AG04450 (cell line): ENCODE measurements around the gene FER1L5. TPM values are rescaled to one million over a fixed set of nuclear protein-coding genes. Genes with fewer than 3 reads are reported as not detected.

ENCODE experiments used
- CTCF ChIA-PET: fragments of 300-600, 350-600 bp; formaldehyde crosslinking; extraction: SDS; loops from one replicate; lab custom pipeline; 2022; ENCODE audit warnings: antibody characterized with exemption, inconsistent platforms; lab: Charles Lee
- POLR2A ChIA-PET: fragments of 350-600 bp; formaldehyde crosslinking; extraction: SDS; loops from one replicate; lab custom pipeline; 2021; ENCODE audit warnings: antibody characterized with exemption, inconsistent platforms; lab: Yijun Ruan, JAX
- DNase-seq: peaks from one replicate; pipeline ENCODE4 v3.0.0-alpha.2; 2011; ENCODE audit warnings: low read depth, low spot score
- H3K27ac ChIP-seq: one replicate; pipeline ENCODE4 v1.5.1; 2012; ENCODE audit warnings: low read depth, low read length, control low read depth
- H3K27me3 ChIP-seq: one replicate; pipeline ENCODE4 v1.6.0; 2012; ENCODE audit warnings: low read length; ENCODE audit not compliant: control insufficient read depth, insufficient read depth
- H3K4me3 ChIP-seq: 2 replicates; pipeline ENCODE4 v1.5.1; 2011; ENCODE audit warnings: mild to moderate bottlenecking, low read depth, low read length, control low read depth
- H3K9me3 ChIP-seq: 2 replicates; pipeline ENCODE4 v1.5.1; 2012; ENCODE audit warnings: low read length; ENCODE audit not compliant: control insufficient read depth, insufficient read depth
- CTCF ChIP-seq: IDR thresholded peaks from 2 replicates; pipeline ENCODE4 v1.5.1; 2011; ENCODE audit warnings: low read depth, low read length, control low read depth, inconsistent platforms
- polyA plus RNA-seq: library from polyadenylated mRNA; depleted of rRNA; stranded (reverse); fragments of >200 nt; gene quantifications from 2 replicates; pipeline ENCODE4 v1.2.3, GENCODE V29; 2011; rRNA removed

The FER1L5 gene
- polyA plus RNA-seq, 1 experiment: 0.17 TPM

- no peak for DNase-seq
- H3K27ac ChIP-seq: no peak overlapping the region
These were observed 104.6 kb downstream of the FER1L5 start for GRCh38 chr2:96747061-96747617.

GRCh38 chr2:96751800-96752199 is 109.2 kb downstream of the FER1L5 start:
- H3K4me3 ChIP-seq: no peak overlapping the region
- POLR2A ChIA-PET: no interaction called here
- no peak for TF ChIP-seq CTCF
- H3K27ac ChIP-seq: no peak overlapping the region
- no peaks in the 10 kb centered on the region for H3K9me3 ChIP-seq
- CTCF ChIA-PET: interaction anchor here (0.7 kb wide), 1 partner anchor 15 kb away, joined by 4 read pairs; no protein-coding TSS in a partner anchor
- DNase-seq: no peak
- peaks cover 4% of the 10 kb centered on the region for H3K27me3 ChIP-seq

More at GRCh38 chr2:96747061-96747617, 104.6 kb downstream of the FER1L5 start:
- TF ChIP-seq CTCF: no peak
- H3K9me3 ChIP-seq: no peaks in the 10 kb centered on the region
- H3K4me3 ChIP-seq: no peak overlapping the region
- ChIA-PET POLR2A (interaction anchor here (0.6 kb wide), 1 partner anchor 136 kb away, joined by 4 read pairs; no protein-coding TSS in a partner anchor), CTCF (no interaction called here)
- peaks cover 6% of the 10 kb centered on the region for H3K27me3 ChIP-seq

GRCh38 chr2:96753661-96754282 is 111.2 kb downstream of the FER1L5 start:
- POLR2A ChIA-PET: no interaction called here
- Histone ChIP-seq H3K4me3 (no peak overlapping the region), H3K27ac (no peak overlapping the region), H3K27me3 (peaks cover 4% of the 10 kb centered on the region), H3K9me3 (no peaks in the 10 kb centered on the region)
- no peak for TF ChIP-seq CTCF
- CTCF ChIA-PET: no interaction called here
- DNase-seq: no peak

GRCh38 chr2:96754317-96754716 is 111.8 kb downstream of the FER1L5 start:
- peaks cover 4% of the 10 kb centered on the region for H3K27me3 ChIP-seq
- no peak overlapping the region for H3K4me3 ChIP-seq
- TF ChIP-seq CTCF: no peak
- no peaks in the 10 kb centered on the region for H3K9me3 ChIP-seq
- POLR2A ChIA-PET: interaction anchor here (0.6 kb wide), 1 partner anchor 117 kb away, joined by 4 read pairs; no protein-coding TSS in a partner anchor
- DNase-seq: no peak
- CTCF ChIA-PET: no interaction called here
- no peak overlapping the region for H3K27ac ChIP-seq

Other genes starting within 250 kb of the FER1L5 start
- not detected in 2 replicates for gene NEURL3, start 137.4 kb upstream of the FER1L5 start, polyA plus RNA-seq
- 3.1 and 5.0 TPM in 2 replicates for gene ARID5A, start 106.0 kb upstream of the FER1L5 start, polyA plus RNA-seq
- 17.1 and 22.7 TPM in 2 replicates for gene KANSL3, start 4.5 kb upstream of the FER1L5 start, polyA plus RNA-seq
- 29.6 and 35.1 TPM in 2 replicates for gene LMAN2L, start 97.3 kb downstream of the FER1L5 start, polyA plus RNA-seq
- 4.7 and 4.9 TPM in 2 replicates for gene CNNM4, start 118.1 kb downstream of the FER1L5 start, polyA plus RNA-seq
- 5.1 and 7.1 TPM in 2 replicates for gene CNNM3, start 173.5 kb downstream of the FER1L5 start, polyA plus RNA-seq
- 0.46 and 0.81 TPM in 2 replicates for gene ANKRD23, start 201.3 kb downstream of the FER1L5 start, polyA plus RNA-seq
- gene ANKRD39, start 215.3 kb downstream of the FER1L5 start, polyA plus RNA-seq: 3.8 and 6.7 TPM in 2 replicates
- gene SEMA4C, start 227.3 kb downstream of the FER1L5 start, polyA plus RNA-seq: 16.8 and 21.4 TPM in 2 replicates